Upper lobe of right lung (tissue), 1 donor: ENCODE results near the gene WDR88. TPM values are rescaled to one million over a fixed set of nuclear protein-coding genes. Genes with fewer than 3 reads are reported as not detected.

Source experiments
- ATAC-seq: fragments of 200-7000 bp; cut with Tn5 transposase; one replicate; pipeline ENCODE4 v1.9.1; 2020; ENCODE audit warnings: mild to moderate bottlenecking, moderate library complexity
- DNase-seq: peaks from one replicate; pipeline ENCODE4 v3.0.0-alpha.2; 2020
- H3K27ac ChIP-seq: fragments of 200-600 bp; one replicate; pipeline ENCODE4 v1.8.0; 2022
- H3K27me3 ChIP-seq: fragments of 200-600 bp; one replicate; pipeline ENCODE4 v1.8.0; 2022; ENCODE audit warnings: mild to moderate bottlenecking
- H3K36me3 ChIP-seq: fragments of 200-600 bp; one replicate; pipeline ENCODE4 v1.8.0; 2022
- H3K4me1 ChIP-seq: fragments of 200-600 bp; one replicate; pipeline ENCODE4 v1.8.0; 2022
- H3K4me3 ChIP-seq: fragments of 200-600 bp; one replicate; pipeline ENCODE4 v1.8.0; 2022; ENCODE audit warnings: mild to moderate bottlenecking
- H3K9me3 ChIP-seq: fragments of 200-600 bp; one replicate; pipeline ENCODE4 v1.8.0; 2022
- intact Hi-C: fragments of 100-400 bp; cut with DNase I; formaldehyde crosslinking; loops from one replicate; pipeline ENCODE4 v1.11.0; 2022
- total RNA-seq: library from RNA; stranded (reverse); fragmentation: NEBNext Ultra II Directional; extraction: Animal tissue kit (Norgen Biotek cat#: 25700); gene quantifications from one replicate; pipeline ENCODE4 v1.2.1, GENCODE V29; 2021
- TF ChIP-seq, protein P1 (sequence below): fragments of 200-600 bp; IDR thresholded peaks from one replicate; pipeline ENCODE4 v1.8.0; 2022; ENCODE audit warnings: antibody characterized with exemption
- donor health status: DM: no; HTN: yes; CAD: no; lungs with severe emphysema.

WDR88 gene
- total RNA-seq, 1 donor from 2014 or later, result not detected

GRCh38 chr19:33167438-33167837, 35.5 kb downstream of the WDR88 start:
- Histone ChIP-seq H3K4me1 (no peaks in the 10 kb centered on the region), H3K4me3 (no peak overlapping the region), H3K9me3 (no peaks in the 10 kb centered on the region), H3K36me3 (no peaks in the 10 kb centered on the region), H3K27ac (no peak overlapping the region), H3K27me3 (no peaks in the 10 kb centered on the region)
- TF ChIP-seq, protein P1, sequence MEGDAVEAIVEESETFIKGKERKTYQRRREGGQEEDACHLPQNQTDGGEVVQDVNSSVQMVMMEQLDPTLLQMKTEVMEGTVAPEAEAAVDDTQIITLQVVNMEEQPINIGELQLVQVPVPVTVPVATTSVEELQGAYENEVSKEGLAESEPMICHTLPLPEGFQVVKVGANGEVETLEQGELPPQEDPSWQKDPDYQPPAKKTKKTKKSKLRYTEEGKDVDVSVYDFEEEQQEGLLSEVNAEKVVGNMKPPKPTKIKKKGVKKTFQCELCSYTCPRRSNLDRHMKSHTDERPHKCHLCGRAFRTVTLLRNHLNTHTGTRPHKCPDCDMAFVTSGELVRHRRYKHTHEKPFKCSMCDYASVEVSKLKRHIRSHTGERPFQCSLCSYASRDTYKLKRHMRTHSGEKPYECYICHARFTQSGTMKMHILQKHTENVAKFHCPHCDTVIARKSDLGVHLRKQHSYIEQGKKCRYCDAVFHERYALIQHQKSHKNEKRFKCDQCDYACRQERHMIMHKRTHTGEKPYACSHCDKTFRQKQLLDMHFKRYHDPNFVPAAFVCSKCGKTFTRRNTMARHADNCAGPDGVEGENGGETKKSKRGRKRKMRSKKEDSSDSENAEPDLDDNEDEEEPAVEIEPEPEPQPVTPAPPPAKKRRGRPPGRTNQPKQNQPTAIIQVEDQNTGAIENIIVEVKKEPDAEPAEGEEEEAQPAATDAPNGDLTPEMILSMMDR, result no peak
- DNase-seq (no peak), ATAC-seq (no peak)
- intact Hi-C loops, result no loop called here

DNA sequence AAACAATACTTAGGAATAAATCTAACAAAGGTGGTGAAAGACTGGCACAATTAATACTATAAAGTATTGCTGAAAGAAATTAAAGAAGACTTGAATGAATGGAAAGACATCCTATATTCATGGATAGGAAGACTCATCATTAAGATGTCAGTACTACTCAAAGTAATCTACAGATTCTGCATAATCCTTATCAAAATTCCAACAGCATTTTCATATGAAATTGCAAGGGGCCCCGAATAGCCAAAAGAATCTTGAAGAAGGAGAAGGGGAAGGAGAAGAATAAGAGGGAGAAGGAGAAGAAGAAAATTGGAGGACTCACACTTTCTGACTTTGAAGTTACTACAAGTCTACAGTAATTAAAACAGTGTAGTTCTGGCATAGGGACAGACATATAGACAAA, 36.6 kb downstream of the WDR88 start:
- no peak overlapping the region for H3K4me3 ChIP-seq
- DNase-seq, result no peak
- TF ChIP-seq, protein P1, result no peak
- no peaks in the 10 kb centered on the region for H3K36me3 ChIP-seq
- no peak for ATAC-seq
- no peaks in the 10 kb centered on the region for H3K9me3 ChIP-seq
- intact Hi-C loops, result no loop called here
- H3K27ac ChIP-seq, result no peak overlapping the region
- H3K27me3 ChIP-seq, result no peaks in the 10 kb centered on the region
- no peaks in the 10 kb centered on the region for H3K4me1 ChIP-seq

DNA sequence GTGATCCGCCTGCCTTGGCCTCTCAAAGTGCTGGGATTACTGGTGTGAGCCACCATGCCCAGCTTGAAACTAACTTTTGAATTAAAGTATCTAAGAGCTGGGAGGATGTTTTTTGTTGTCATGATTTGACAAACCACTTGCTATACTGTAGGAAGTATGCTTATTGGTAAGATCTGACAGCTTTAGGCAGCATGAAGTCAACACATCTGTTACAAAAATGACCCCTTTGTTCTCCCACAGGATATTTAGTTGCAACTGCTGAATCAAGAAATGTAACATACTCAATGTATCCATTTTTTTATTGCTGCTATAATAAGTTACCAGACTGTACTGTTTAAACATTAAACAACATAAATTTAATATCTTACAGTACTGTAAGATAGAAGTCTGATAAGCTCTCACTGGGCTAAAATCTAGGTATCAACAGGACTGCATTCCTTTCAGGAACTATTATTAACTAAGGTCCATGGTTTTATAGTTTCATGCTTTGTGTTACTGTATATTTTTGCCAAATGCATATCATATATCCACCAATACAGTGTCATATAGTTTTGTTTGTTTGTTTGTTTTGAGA, 39.4 kb downstream of the WDR88 start:
- intact Hi-C loops, result no loop called here
- peaks cover 7% of the 10 kb centered on the region for H3K4me1 ChIP-seq
- H3K27me3 ChIP-seq, result no peaks in the 10 kb centered on the region
- H3K9me3 ChIP-seq, result no peaks in the 10 kb centered on the region
- TF ChIP-seq, protein P1, result no peak
- no peak overlapping the region for H3K27ac ChIP-seq
- DNase-seq (no peak), ATAC-seq (no peak)
- H3K4me3 ChIP-seq, result no peak overlapping the region
- no peaks in the 10 kb centered on the region for H3K36me3 ChIP-seq

DNA sequence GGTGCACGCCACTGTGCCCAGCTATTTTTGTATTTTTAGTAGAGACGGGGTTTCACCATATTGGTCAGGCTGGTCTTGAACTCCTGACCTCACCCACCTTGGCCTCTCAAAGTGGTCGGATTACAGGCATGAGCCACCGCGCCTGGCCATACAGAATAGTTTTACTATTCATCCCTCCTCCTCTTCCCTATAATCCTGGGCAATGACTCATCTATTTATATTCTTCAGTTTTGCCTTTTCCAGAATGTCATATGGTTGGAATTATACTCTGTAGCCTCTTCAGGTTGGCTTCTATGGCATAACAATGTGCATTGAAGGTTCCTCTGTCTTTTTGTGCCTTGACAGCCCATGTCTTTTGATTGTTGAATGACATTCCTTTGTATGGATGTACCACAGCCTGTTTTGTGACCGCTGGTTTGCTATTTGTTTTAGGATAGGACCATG, 40.0 kb downstream of the WDR88 start:
- Histone ChIP-seq H3K4me1 (peaks cover 7% of the 10 kb centered on the region), H3K36me3 (no peaks in the 10 kb centered on the region), H3K4me3 (no peak overlapping the region), H3K27ac (no peak overlapping the region), H3K9me3 (no peaks in the 10 kb centered on the region), H3K27me3 (no peaks in the 10 kb centered on the region)
- intact Hi-C loops, result no loop called here
- DNase-seq (no peak), ATAC-seq (no peak)
- TF ChIP-seq, protein P1, result no peak

- peaks cover 13% of the 10 kb centered on the region for H3K4me1 ChIP-seq
- no peak for ATAC-seq
- TF ChIP-seq, protein P1, result no peak
- no peak for DNase-seq
- no peaks in the 10 kb centered on the region for H3K36me3 ChIP-seq
- intact Hi-C loops, result no loop called here
- H3K27me3 ChIP-seq, result no peaks in the 10 kb centered on the region
- H3K9me3 ChIP-seq, result no peaks in the 10 kb centered on the region
- H3K27ac ChIP-seq, result no peak overlapping the region
- H3K4me3 ChIP-seq, result no peak overlapping the region
These were observed 42.3 kb downstream of the WDR88 start for GRCh38 chr19:33174186-33174585.
